H9 (cell line): ENCODE results near the gene USP3. TPM values are rescaled to one million over a fixed set of nuclear protein-coding genes. Genes with fewer than 3 reads are reported as not detected.

Source experiments
- DNase-seq: peaks from one replicate; pipeline ENCODE4 v3.0.0-alpha.2; 2017
- H2AFZ ChIP-seq: one replicate; pipeline ENCODE4 v1.6.1; 2013; ENCODE audit warnings: mild to moderate bottlenecking, low read length, control low read depth, moderate library complexity
- H2AK5ac ChIP-seq: 2 replicates; pipeline ENCODE4 v1.6.1; 2013; ENCODE audit warnings: low read length, control low read depth, mixed read lengths; ENCODE audit not compliant: insufficient read length
- H2BK120ac ChIP-seq: one replicate; pipeline ENCODE4 v1.6.1; 2013; ENCODE audit warnings: low read depth, mild to moderate bottlenecking, low read length, control low read depth, inconsistent platforms; ENCODE audit not compliant: poor library complexity, severe bottlenecking
- H2BK12ac ChIP-seq: 2 replicates; pipeline ENCODE4 v1.6.1; 2013; ENCODE audit warnings: low read length, control low read depth, mixed read lengths, low read depth; ENCODE audit not compliant: insufficient read length
- H2BK15ac ChIP-seq: 2 replicates; pipeline ENCODE4 v1.6.1; 2013; ENCODE audit warnings: low read depth, low read length, control low read depth
- H2BK20ac ChIP-seq: one replicate; pipeline ENCODE4 v1.6.1; 2013; ENCODE audit warnings: low read depth, mild to moderate bottlenecking, low read length, control low read depth, inconsistent platforms; ENCODE audit not compliant: poor library complexity, severe bottlenecking
- H2BK5ac ChIP-seq: 2 replicates; pipeline ENCODE4 v1.6.1; 2013; ENCODE audit warnings: low read length, control low read depth, mixed read lengths; ENCODE audit not compliant: insufficient read length
- H3K14ac ChIP-seq: 2 replicates; pipeline ENCODE4 v1.6.1; 2013; ENCODE audit warnings: low read length, control low read depth; ENCODE audit not compliant: insufficient read depth
- H3K18ac ChIP-seq: 2 replicates; pipeline ENCODE4 v1.6.1; 2013; ENCODE audit warnings: low read depth, mild to moderate bottlenecking, mixed read lengths, low read length, control low read depth; ENCODE audit not compliant: insufficient read length
- H3K23ac ChIP-seq: 2 replicates; pipeline ENCODE4 v1.6.1; 2013; ENCODE audit warnings: low read length, control low read depth, mixed read lengths, low read depth; ENCODE audit not compliant: insufficient read length
- H3K23me2 ChIP-seq: 2 replicates; pipeline ENCODE4 v1.6.1; 2013; ENCODE audit warnings: low read depth, mild to moderate bottlenecking, mixed read lengths, low read length, control low read depth; ENCODE audit not compliant: insufficient read length, poor library complexity, severe bottlenecking
- H3K27ac ChIP-seq: 2 replicates; pipeline ENCODE4 v1.5.1; 2013; ENCODE audit warnings: low read length, control low read depth, mixed read lengths, low read depth; ENCODE audit not compliant: insufficient read length
- H3K27me3 ChIP-seq: 2 replicates; pipeline ENCODE4 v1.6.1; 2013; ENCODE audit warnings: low read length, control low read depth, inconsistent platforms; ENCODE audit not compliant: insufficient read depth
- H3K4ac ChIP-seq: 2 replicates; pipeline ENCODE4 v1.6.1; 2013; ENCODE audit warnings: low read depth, mild to moderate bottlenecking, control low read depth, inconsistent platforms, low read length, moderate library complexity
- H3K4me1 ChIP-seq: 2 replicates; pipeline ENCODE4 v1.6.1; 2013; ENCODE audit warnings: low read length, control low read depth, inconsistent platforms; ENCODE audit not compliant: insufficient read depth
- H3K4me2 ChIP-seq: 2 replicates; pipeline ENCODE4 v1.6.1; 2013; ENCODE audit warnings: low read length, control low read depth, mixed read lengths; ENCODE audit not compliant: insufficient read length, insufficient read depth
- H3K56ac ChIP-seq: 2 replicates; pipeline ENCODE4 v1.6.1; 2013; ENCODE audit warnings: low read depth, mild to moderate bottlenecking, mixed read lengths, low read length, control low read depth; ENCODE audit not compliant: insufficient read length
- H3K79me1 ChIP-seq: 2 replicates; pipeline ENCODE4 v1.6.1; 2013; ENCODE audit warnings: low read depth, mild to moderate bottlenecking, moderate library complexity, low read length, control low read depth, inconsistent platforms; ENCODE audit not compliant: insufficient read depth, poor library complexity, severe bottlenecking
- H3K79me2 ChIP-seq: 2 replicates; pipeline ENCODE4 v1.6.1; 2013; ENCODE audit warnings: low read length, control low read depth, inconsistent platforms; ENCODE audit not compliant: insufficient read depth
- H3K9ac ChIP-seq: 2 replicates; pipeline ENCODE4 v1.6.1; 2013; ENCODE audit warnings: low read length, control low read depth, mixed read lengths; ENCODE audit not compliant: insufficient read length; ENCODE audit errors: extremely low read depth
- H3K9me3 ChIP-seq: one replicate; pipeline ENCODE4 v1.6.1; 2013; ENCODE audit warnings: low read depth, low read length, inconsistent platforms; ENCODE audit not compliant: control insufficient read depth
- H3T11ph ChIP-seq: one replicate; pipeline ENCODE4 v1.6.1; 2013; ENCODE audit warnings: mild to moderate bottlenecking, low read length, control low read depth, inconsistent platforms
- H4K20me1 ChIP-seq: one replicate; pipeline ENCODE4 v1.6.1; 2013; ENCODE audit not compliant: control insufficient read depth, insufficient read length, insufficient read depth
- H4K5ac ChIP-seq: 2 replicates; pipeline ENCODE4 v1.6.1; 2013; ENCODE audit warnings: low read depth, mild to moderate bottlenecking, mixed read lengths, low read length, control low read depth; ENCODE audit not compliant: insufficient read length
- H4K8ac ChIP-seq: replicated peaks from 2 replicates; pipeline ENCODE4 v1.6.1; 2013; ENCODE audit warnings: low read length, control low read depth, mixed read lengths, low read depth; ENCODE audit not compliant: insufficient read length
- H4K91ac ChIP-seq: 2 replicates; pipeline ENCODE4 v1.6.1; 2013; ENCODE audit warnings: low read depth, mild to moderate bottlenecking, moderate library complexity, mixed read lengths, low read length, control low read depth; ENCODE audit not compliant: insufficient read length
- H3K27ac Mint-ChIP-seq, 3 experiments: 2 replicates in 2 of 3; 3 replicates in 1 of 3; pipeline ENCODE4 v1.8.0; 2020 to 2021; ENCODE audit warnings: mixed read lengths in 3 of 3, mild to moderate bottlenecking in 1 of 3, moderate library complexity in 1 of 3
- H3K27me3 Mint-ChIP-seq: 2 replicates; pipeline ENCODE4 v1.8.0; 2021; ENCODE audit warnings: low read depth, mild to moderate bottlenecking, moderate library complexity, mixed read lengths
- H3K36me3 Mint-ChIP-seq, 3 experiments: 2 replicates in 2 of 3; 3 replicates in 1 of 3; pipeline ENCODE4 v1.8.0; 2020 to 2021; ENCODE audit warnings: low read depth in 3 of 3, mixed read lengths in 3 of 3; ENCODE audit not compliant: insufficient read depth in 1 of 3
- H3K4me1 Mint-ChIP-seq, 2 experiments: 2 replicates each; pipeline ENCODE4 v1.8.0; 2020; ENCODE audit warnings: mixed read lengths in 2 of 2
- H3K4me3 Mint-ChIP-seq, 2 experiments: 2 replicates in 1 of 2; 3 replicates in 1 of 2; pipeline ENCODE4 v1.8.0; 2020 to 2021; ENCODE audit warnings: mild to moderate bottlenecking in 2 of 2, mixed read lengths in 2 of 2, moderate library complexity in 1 of 2
- H3K9me3 Mint-ChIP-seq, 2 experiments: 2 replicates in 1 of 2; 3 replicates in 1 of 2; pipeline ENCODE4 v1.8.0; 2020; ENCODE audit warnings: mild to moderate bottlenecking in 2 of 2, mixed read lengths in 2 of 2, moderate library complexity in 1 of 2
- CTCF ChIP-seq: fragments of 200-600 bp; sonication (generic); conservative IDR thresholded peaks from 3 replicates; pipeline ENCODE4 v1.8.0; 2021; ENCODE audit warnings: antibody characterized with exemption, mild to moderate bottlenecking
- WGBS: extraction: QIAGEN DNeasy Blood & Tissue Kit; methylation state at CpG from one replicate; pipeline ENCODE4 v1.1.7; 2013; ENCODE audit warnings: missing lambda C conversion rate, low lambda C conversion rate, mixed read lengths; ENCODE audit not compliant: insufficient read length; ENCODE audit errors: extremely low coverage; 5-methylcytosine and 5-hydroxymethylcytosine counted together
- total RNA-seq: library from RNA; stranded (reverse); gene quantifications from 2 replicates; pipeline ENCODE4 v1.2.1, GENCODE V29; 2021

Gene USP3
- total RNA-seq, 1 experiment from 2014 or later = 14.2 TPM

- no peaks in the 10 kb centered on the region for H3K9me3 Mint-ChIP-seq
- no CpG with 5 or more reads among the region's 7 CpGs for WGBS
- no peak overlapping the region for H3K18ac ChIP-seq
- no peaks in the 10 kb centered on the region for H3K9me3 ChIP-seq
- no peak overlapping the region for H2BK5ac ChIP-seq
- no peak overlapping the region for H2BK12ac ChIP-seq
- H3K4me3 Mint-ChIP-seq = no peak overlapping the region
- H3T11ph ChIP-seq = no peak overlapping the region
- H3K4ac ChIP-seq = no peak overlapping the region
- no peaks in the 10 kb centered on the region for H3K79me2 ChIP-seq
- H3K4me1 ChIP-seq = no peaks in the 10 kb centered on the region
- H3K9ac ChIP-seq = no peak overlapping the region
- no peak overlapping the region for H2AFZ ChIP-seq
- H3K36me3 Mint-ChIP-seq = peaks cover 4 to 66% (median 35%) of the 10 kb centered on the region in 3 experiments; a peak in 6 of 7 replicates
- no peak overlapping the region for H3K14ac ChIP-seq
- DNase-seq = no peak
- no peak overlapping the region for H2BK20ac ChIP-seq
- no peak overlapping the region for H4K91ac ChIP-seq
- H3K27ac Mint-ChIP-seq = no peak overlapping the region
- H3K4me2 ChIP-seq = no peak overlapping the region
- H3K27me3 ChIP-seq = no peaks in the 10 kb centered on the region
- H2AK5ac ChIP-seq = no peak overlapping the region
- no peak overlapping the region for H3K23ac ChIP-seq
- no peak for TF ChIP-seq CTCF
- no peak overlapping the region for H2BK120ac ChIP-seq
- H4K20me1 ChIP-seq = no peaks in the 10 kb centered on the region
- no peak overlapping the region for H4K8ac ChIP-seq
- no peaks in the 10 kb centered on the region for H3K79me1 ChIP-seq
- no peak overlapping the region for H4K5ac ChIP-seq
- H3K56ac ChIP-seq = no peak overlapping the region
- no peak overlapping the region for H2BK15ac ChIP-seq
- no peaks in the 10 kb centered on the region for H3K4me1 Mint-ChIP-seq
- no peak overlapping the region for H3K27ac ChIP-seq
- H3K27me3 Mint-ChIP-seq = no peaks in the 10 kb centered on the region
- no peaks in the 10 kb centered on the region for H3K23me2 ChIP-seq
These were observed 125.8 kb downstream of the USP3 start for GRCh38 chr15:63630036-63630751.
